K562 (cell line): ENCODE results near the gene GABPB2. TPM values are rescaled to one million over a fixed set of nuclear protein-coding genes. Genes with fewer than 3 reads are reported as not detected.
A peak's percentile ranks its signal among the peaks of the same experiment; 100 is the strongest.

Experiments
- ADNP ChIP-seq: fragments of 200-800 bp; sonication (Bioruptor generic); IDR thresholded peaks from 2 replicates; pipeline ENCODE4 v1.6.1; 2016; ENCODE audit warnings: missing genetic modification characterization, missing compliant biosample characterization
- ARID2 ChIP-seq: fragments of 450-650 bp; IDR thresholded peaks from 2 replicates; pipeline ENCODE4 v1.6.1; 2017; ENCODE audit warnings: antibody characterized with exemption, mild to moderate bottlenecking
- DACH1 ChIP-seq: fragments of 450-650 bp; IDR thresholded peaks from 2 replicates; pipeline ENCODE4 v1.6.1; 2018; ENCODE audit not compliant: partially characterized antibody
- EP300 ChIP-seq: IDR thresholded peaks from 2 replicates; pipeline ENCODE4 v1.6.1; 2012; ENCODE audit warnings: low read length, improper control_type of control experiment
- HDGF ChIP-seq: fragments of 450-650 bp; IDR thresholded peaks from 2 replicates; pipeline ENCODE4 v1.6.1; 2016
- JUND ChIP-seq, 2 experiments: IDR thresholded peaks; 2 replicates in 1 of 2; 3 replicates in 1 of 2; pipeline ENCODE4 v1.6.1; 2011; ENCODE audit warnings: borderline replicate concordance in 2 of 2, low read depth in 2 of 2, low read length in 2 of 2, improper control_type of control experiment in 1 of 2, missing biosample characterization in 1 of 2, missing genetic modification characterization in 1 of 2, missing genetic modification reagents in 1 of 2
- MEF2A ChIP-seq: IDR thresholded peaks from 2 replicates; pipeline ENCODE4 v1.6.1; 2011; ENCODE audit warnings: low read depth, mild to moderate bottlenecking, low read length, moderate library complexity; ENCODE audit not compliant: control insufficient read depth
- NEUROD1 ChIP-seq: fragments of 150-350 bp; IDR thresholded peaks from 2 replicates; pipeline ENCODE4 v1.6.1; 2014; ENCODE audit warnings: borderline replicate concordance, low read length, low read depth; ENCODE audit not compliant: partially characterized antibody
- NR1H2 ChIP-seq: sonication (generic); formaldehyde crosslinking; IDR thresholded peaks from 2 replicates; pipeline ENCODE4 v1.4.0; 2020; ENCODE audit warnings: mild to moderate bottlenecking, missing genetic modification reagents
- PHF8 ChIP-seq: fragments of 200-600 bp; sonication (generic); IDR thresholded peaks from 2 replicates; pipeline ENCODE4 v1.6.1; 2012; ENCODE audit warnings: mixed run types, mild to moderate bottlenecking, inconsistent platforms, low read length, moderate library complexity, borderline replicate concordance
- TAF7 ChIP-seq: fragments of 450-650 bp; IDR thresholded peaks from 2 replicates; pipeline ENCODE4 v1.6.1; 2016; ENCODE audit warnings: missing genetic modification characterization, missing compliant biosample characterization
- TSC22D4 ChIP-seq: fragments of 450-650 bp; IDR thresholded peaks from 2 replicates; pipeline ENCODE4 v1.6.1; 2016; ENCODE audit warnings: missing genetic modification characterization, missing biosample characterization, control low read depth
- XRCC5 ChIP-seq: fragments of 200-400 bp; formaldehyde crosslinking; IDR thresholded peaks from 2 replicates; pipeline ENCODE4 v1.6.1; 2017; ENCODE audit warnings: low read depth, mild to moderate bottlenecking, low read length
- ZFP30 ChIP-seq: fragments of 250-450 bp; sonication (Bioruptor Pico); IDR thresholded peaks from 2 replicates; pipeline ENCODE4 v1.8.0; 2022; ENCODE audit warnings: moderate library complexity, mild to moderate bottlenecking, inconsistent platforms, borderline replicate concordance
- ZNF12 ChIP-seq: sonication (generic); formaldehyde crosslinking; IDR thresholded peaks from 2 replicates; pipeline ENCODE4 v1.4.0; 2020; ENCODE audit warnings: mild to moderate bottlenecking, missing genetic modification reagents
- ZNF551 ChIP-seq: fragments of 250-450 bp; sonication (Bioruptor Pico); IDR thresholded peaks from 2 replicates; pipeline ENCODE4 v1.5.0; 2021; ENCODE audit warnings: mild to moderate bottlenecking, moderate library complexity
- polyA plus RNA-seq, 8 experiments: library from polyadenylated mRNA; depleted of rRNA in 4 of 8; stranded (reverse) in 5 of 8; unstranded in 3 of 8; fragments of >200 nt; fragmentation: Nextera tagmentation in 2 of 8; fragmentation: Illumina TruSeq in 1 of 8; extraction: Ambion mirVana in 2 of 8; extraction: Trizol in 1 of 8; gene quantifications; 2 replicates each; pipeline versions ENCODE4 v1.2.1 to v1.2.3, GENCODE V29; 2011 to 2014; ENCODE audit warnings: inconsistent platforms in 1 of 8, missing spikeins in 1 of 8
- total RNA-seq, 7 experiments: library from RNA; depleted of rRNA in 6 of 7; stranded (reverse); fragments of >200 nt in 6 of 7; fragmentation: Illumina TruSeq in 2 of 7; extraction: Trizol in 2 of 7; gene quantifications; 2 replicates each; pipeline versions ENCODE4 v1.2.1 to v1.2.3, GENCODE V29; 2011 to 2021; ENCODE audit warnings: low replicate concordance in 1 of 7
- TF ChIP-seq, protein P1 (sequence below): fragments of 250-450 bp; sonication (Bioruptor Pico); IDR thresholded peaks from 2 replicates; pipeline ENCODE4 v1.4.0; 2020
- TF ChIP-seq, protein P2 (sequence below): fragments of 450-650 bp; IDR thresholded peaks from 2 replicates; pipeline ENCODE4 v1.6.1; 2016; ENCODE audit warnings: missing biosample characterization, missing genetic modification characterization
- TF ChIP-seq, protein P3 (sequence below): IDR thresholded peaks from 2 replicates; pipeline ENCODE4 v1.6.1; 2012; ENCODE audit warnings: low read depth, low read length, improper control_type of control experiment, borderline replicate concordance

GABPB2 gene
- total and polyA plus RNA-seq, 9 of the 15 experiments (the other 6 are each of a cell fraction or from before 2014, with no cell fraction given), result 2.2 to 13.3 (median 6.1) TPM

DNA sequence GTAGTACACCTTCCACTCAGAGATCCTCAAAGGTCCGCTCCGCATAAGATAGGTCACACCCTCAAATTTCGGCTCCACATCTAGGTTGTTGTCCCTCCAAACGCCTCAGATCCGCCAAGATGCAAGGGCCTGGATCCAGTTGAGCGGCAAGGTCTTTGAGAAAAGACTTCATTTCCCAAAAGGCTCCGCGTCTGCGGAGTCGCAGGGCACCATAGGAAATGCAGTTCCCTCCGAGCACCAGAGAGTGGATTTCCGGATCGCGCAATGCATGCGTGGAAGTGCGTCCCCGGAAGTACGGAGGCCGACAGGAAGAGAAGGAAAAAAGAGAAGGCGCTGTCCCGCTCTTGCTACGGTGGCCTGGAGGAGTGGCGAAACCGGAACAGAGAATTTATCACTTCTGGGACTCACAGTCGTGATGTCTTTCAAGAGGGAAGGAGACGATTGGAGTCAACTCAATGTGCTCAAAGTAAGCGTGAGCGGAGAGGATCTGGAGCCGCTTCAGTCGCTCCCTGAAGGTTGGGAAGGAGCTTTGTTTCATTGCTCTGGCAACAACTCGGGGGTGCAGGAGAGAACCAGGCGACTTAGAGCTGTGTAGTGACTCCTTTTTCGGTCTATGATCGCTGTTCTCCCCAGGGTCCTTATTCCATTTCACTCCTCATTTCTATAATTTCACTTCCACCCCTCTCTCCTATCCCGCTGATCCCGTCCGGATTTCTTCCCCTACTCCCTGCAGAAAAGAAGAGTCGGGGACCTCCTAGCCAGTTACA is 95.4 kb downstream of the GABPB2 start, which contains the start of the genes LYSMD1 and SCNM1 (continued):
- TF ChIP-seq, protein P1, sequence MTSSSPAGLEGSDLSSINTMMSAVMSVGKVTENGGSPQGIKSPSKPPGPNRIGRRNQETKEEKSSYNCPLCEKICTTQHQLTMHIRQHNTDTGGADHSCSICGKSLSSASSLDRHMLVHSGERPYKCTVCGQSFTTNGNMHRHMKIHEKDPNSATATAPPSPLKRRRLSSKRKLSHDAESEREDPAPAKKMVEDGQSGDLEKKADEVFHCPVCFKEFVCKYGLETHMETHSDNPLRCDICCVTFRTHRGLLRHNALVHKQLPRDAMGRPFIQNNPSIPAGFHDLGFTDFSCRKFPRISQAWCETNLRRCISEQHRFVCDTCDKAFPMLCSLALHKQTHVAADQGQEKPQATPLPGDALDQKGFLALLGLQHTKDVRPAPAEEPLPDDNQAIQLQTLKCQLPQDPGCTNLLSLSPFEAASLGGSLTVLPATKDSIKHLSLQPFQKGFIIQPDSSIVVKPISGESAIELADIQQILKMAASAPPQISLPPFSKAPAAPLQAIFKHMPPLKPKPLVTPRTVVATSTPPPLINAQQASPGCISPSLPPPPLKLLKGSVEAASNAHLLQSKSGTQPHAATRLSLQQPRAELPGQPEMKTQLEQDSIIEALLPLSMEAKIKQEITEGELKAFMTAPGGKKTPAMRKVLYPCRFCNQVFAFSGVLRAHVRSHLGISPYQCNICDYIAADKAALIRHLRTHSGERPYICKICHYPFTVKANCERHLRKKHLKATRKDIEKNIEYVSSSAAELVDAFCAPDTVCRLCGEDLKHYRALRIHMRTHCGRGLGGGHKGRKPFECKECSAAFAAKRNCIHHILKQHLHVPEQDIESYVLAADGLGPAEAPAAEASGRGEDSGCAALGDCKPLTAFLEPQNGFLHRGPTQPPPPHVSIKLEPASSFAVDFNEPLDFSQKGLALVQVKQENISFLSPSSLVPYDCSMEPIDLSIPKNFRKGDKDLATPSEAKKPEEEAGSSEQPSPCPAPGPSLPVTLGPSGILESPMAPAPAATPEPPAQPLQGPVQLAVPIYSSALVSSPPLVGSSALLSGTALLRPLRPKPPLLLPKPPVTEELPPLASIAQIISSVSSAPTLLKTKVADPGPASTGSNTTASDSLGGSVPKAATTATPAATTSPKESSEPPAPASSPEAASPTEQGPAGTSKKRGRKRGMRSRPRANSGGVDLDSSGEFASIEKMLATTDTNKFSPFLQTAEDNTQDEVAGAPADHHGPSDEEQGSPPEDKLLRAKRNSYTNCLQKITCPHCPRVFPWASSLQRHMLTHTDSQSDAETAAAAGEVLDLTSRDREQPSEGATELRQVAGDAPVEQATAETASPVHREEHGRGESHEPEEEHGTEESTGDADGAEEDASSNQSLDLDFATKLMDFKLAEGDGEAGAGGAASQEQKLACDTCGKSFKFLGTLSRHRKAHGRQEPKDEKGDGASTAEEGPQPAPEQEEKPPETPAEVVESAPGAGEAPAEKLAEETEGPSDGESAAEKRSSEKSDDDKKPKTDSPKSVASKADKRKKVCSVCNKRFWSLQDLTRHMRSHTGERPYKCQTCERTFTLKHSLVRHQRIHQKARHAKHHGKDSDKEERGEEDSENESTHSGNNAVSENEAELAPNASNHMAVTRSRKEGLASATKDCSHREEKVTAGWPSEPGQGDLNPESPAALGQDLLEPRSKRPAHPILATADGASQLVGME, result no peak
- TF ChIP-seq PHF8 (peak; percentile 77; the same call in 1 of the 2 replicates), NR1H2 (CRISPR knock-in tag) (no peak; the same call in 1 of the 2 replicates), EP300 (no peak), TSC22D4 (tag) (no peak), ARID2 (no peak), ZNF551 (CRISPR knock-in tag) (no peak), NEUROD1 (peak; percentile 90), TAF7 (tag) (0 out of 2 replicates have a peak, but pooled peaks have one; percentile 11), HDGF (no peak), JUND (IDR thresholded peaks at IDR 0.05; ENCODE audit: borderline replicate concordance, low read depth, low read length) (peak; percentile 69), JUND (tag; IDR thresholded peaks at IDR 0.05; ENCODE audit: borderline replicate concordance, low read depth, low read length) (peak; percentile 67; the same call in 2 of the 3 replicates), DACH1 (no peak), ZFP30 (CRISPR knock-in tag) (no peak), XRCC5 (peak; percentile 98), ZNF12 (CRISPR knock-in tag) (no peak), MEF2A (no peak), ADNP (no peak)
- TF ChIP-seq, protein P2, sequence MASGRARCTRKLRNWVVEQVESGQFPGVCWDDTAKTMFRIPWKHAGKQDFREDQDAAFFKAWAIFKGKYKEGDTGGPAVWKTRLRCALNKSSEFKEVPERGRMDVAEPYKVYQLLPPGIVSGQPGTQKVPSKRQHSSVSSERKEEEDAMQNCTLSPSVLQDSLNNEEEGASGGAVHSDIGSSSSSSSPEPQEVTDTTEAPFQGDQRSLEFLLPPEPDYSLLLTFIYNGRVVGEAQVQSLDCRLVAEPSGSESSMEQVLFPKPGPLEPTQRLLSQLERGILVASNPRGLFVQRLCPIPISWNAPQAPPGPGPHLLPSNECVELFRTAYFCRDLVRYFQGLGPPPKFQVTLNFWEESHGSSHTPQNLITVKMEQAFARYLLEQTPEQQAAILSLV (tag), result no peak
- TF ChIP-seq, protein P3, sequence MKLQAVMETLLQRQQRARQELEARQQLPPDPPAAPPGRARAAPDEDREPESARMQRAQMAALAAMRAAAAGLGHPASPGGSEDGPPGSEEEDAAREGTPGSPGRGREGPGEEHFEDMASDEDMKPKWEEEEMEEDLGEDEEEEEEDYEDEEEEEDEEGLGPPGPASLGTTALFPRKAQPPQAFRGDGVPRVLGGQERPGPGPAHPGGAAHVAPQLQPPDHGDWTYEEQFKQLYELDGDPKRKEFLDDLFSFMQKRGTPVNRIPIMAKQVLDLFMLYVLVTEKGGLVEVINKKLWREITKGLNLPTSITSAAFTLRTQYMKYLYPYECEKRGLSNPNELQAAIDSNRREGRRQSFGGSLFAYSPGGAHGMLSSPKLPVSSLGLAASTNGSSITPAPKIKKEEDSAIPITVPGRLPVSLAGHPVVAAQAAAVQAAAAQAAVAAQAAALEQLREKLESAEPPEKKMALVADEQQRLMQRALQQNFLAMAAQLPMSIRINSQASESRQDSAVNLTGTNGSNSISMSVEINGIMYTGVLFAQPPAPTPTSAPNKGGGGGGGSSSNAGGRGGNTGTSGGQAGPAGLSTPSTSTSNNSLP, result no peak
